Endodermal cell (in vitro differentiated cells): ENCODE results near the gene PLPP4. TPM values are rescaled to one million over a fixed set of nuclear protein-coding genes. Genes with fewer than 3 reads are reported as not detected.

Experiments used
- DNase-seq: peaks from one replicate; pipeline ENCODE4 v3.0.0-alpha.2; 2017
- H3K27ac ChIP-seq: 2 replicates; pipeline ENCODE4 v1.5.1; 2013; ENCODE audit warnings: mild to moderate bottlenecking, low read depth, low read length, moderate library complexity
- H3K27me3 ChIP-seq: 2 replicates; pipeline ENCODE4 v1.6.1; 2013; ENCODE audit warnings: mild to moderate bottlenecking, low read length, moderate library complexity; ENCODE audit not compliant: insufficient read depth, control insufficient read depth, poor library complexity, severe bottlenecking
- H3K36me3 ChIP-seq: 2 replicates; pipeline ENCODE4 v1.7.0; 2013; ENCODE audit warnings: mild to moderate bottlenecking, low read length, moderate library complexity; ENCODE audit not compliant: control insufficient read depth, insufficient read depth
- H3K4me1 ChIP-seq: one replicate; pipeline ENCODE4 v1.7.0; 2013; ENCODE audit warnings: low read length; ENCODE audit not compliant: control insufficient read depth, insufficient read depth
- H3K4me3 ChIP-seq: 2 replicates; pipeline ENCODE4 v1.5.1; 2013; ENCODE audit warnings: mild to moderate bottlenecking, low read length, moderate library complexity
- H3K9ac ChIP-seq: 2 replicates; pipeline ENCODE4 v1.6.1; 2013; ENCODE audit warnings: mild to moderate bottlenecking, low read length, moderate library complexity; ENCODE audit not compliant: poor library complexity, severe bottlenecking; ENCODE audit errors: extremely low read depth
- H3K9me3 ChIP-seq: 2 replicates; pipeline ENCODE4 v1.6.1; 2013; ENCODE audit warnings: mild to moderate bottlenecking, low read length, moderate library complexity; ENCODE audit not compliant: control insufficient read depth
- H3K27ac Mint-ChIP-seq: 2 replicates; pipeline ENCODE4 v1.8.0; 2020; ENCODE audit warnings: mixed read lengths
- H3K27me3 Mint-ChIP-seq: 2 replicates; pipeline ENCODE4 v1.8.0; 2021; ENCODE audit warnings: mild to moderate bottlenecking, mixed read lengths; ENCODE audit not compliant: insufficient read depth
- H3K36me3 Mint-ChIP-seq: 2 replicates; pipeline ENCODE4 v1.8.0; 2020; ENCODE audit warnings: low read depth, mixed read lengths
- H3K4me1 Mint-ChIP-seq: 2 replicates; pipeline ENCODE4 v1.8.0; 2020; ENCODE audit warnings: mixed read lengths
- H3K4me3 Mint-ChIP-seq: 2 replicates; pipeline ENCODE4 v1.8.0; 2020; ENCODE audit warnings: mild to moderate bottlenecking, moderate library complexity, mixed read lengths
- H3K9me3 Mint-ChIP-seq: 2 replicates; pipeline ENCODE4 v1.8.0; 2020; ENCODE audit warnings: mild to moderate bottlenecking, mixed read lengths
- CTCF ChIP-seq: fragments of 200-600 bp; sonication (generic); conservative IDR thresholded peaks from 2 replicates; pipeline ENCODE4 v1.5.0; 2021; ENCODE audit warnings: antibody characterized with exemption, mild to moderate bottlenecking
- WGBS, 2 experiments: methylation state at CpG; one replicate each; pipeline versions ENCODE4 v1.1.5 to v1.1.7; 2013; ENCODE audit warnings: missing lambda C conversion rate in 2 of 2, mixed read lengths in 1 of 2; ENCODE audit not compliant: insufficient coverage in 1 of 2, insufficient read length in 1 of 2; 5-methylcytosine and 5-hydroxymethylcytosine counted together
- total RNA-seq, 2 donors: library from RNA; stranded (reverse); fragmentation: NEBNext Ultra II Directional in 1 of 2; extraction: Animal tissue kit (Norgen Biotek cat#: 25700) in 1 of 2; gene quantifications; 2 replicates in 1 of 2; 3 replicates in 1 of 2; pipeline ENCODE4 v1.2.1, GENCODE V29; 2021

The PLPP4 gene
- total RNA-seq, 2 donors from 2014 or later: 8.7 to 14.4 TPM

GRCh38 chr10:120541984-120542383, 85.0 kb downstream of the PLPP4 start:
- Histone ChIP-seq H3K27me3 (no peaks in the 10 kb centered on the region), H3K4me3 (no peak overlapping the region), H3K36me3 (no peaks in the 10 kb centered on the region), H3K9ac (no peak overlapping the region), H3K27ac (no peak overlapping the region), H3K4me1 (peaks cover 7% of the 10 kb centered on the region), H3K9me3 (no peaks in the 10 kb centered on the region)
- no peaks in the 10 kb centered on the region for H3K9me3 Mint-ChIP-seq
- peaks cover 2% of the 10 kb centered on the region for H3K27me3 Mint-ChIP-seq
- no peak for DNase-seq
- H3K4me1 Mint-ChIP-seq: peaks cover 10% of the 10 kb centered on the region
- WGBS, 2 experiments: 78 to 83% methylated on average over 4 of the region's 4 CpGs
- no peak overlapping the region for H3K27ac Mint-ChIP-seq
- no peak for TF ChIP-seq CTCF
- peaks cover 2% of the 10 kb centered on the region for H3K36me3 Mint-ChIP-seq
- no peak overlapping the region for H3K4me3 Mint-ChIP-seq

- Histone ChIP-seq H3K27me3 (no peaks in the 10 kb centered on the region), H3K27ac (no peak overlapping the region), H3K9me3 (no peaks in the 10 kb centered on the region), H3K9ac (no peak overlapping the region), H3K4me1 (peaks cover 7% of the 10 kb centered on the region), H3K4me3 (no peak overlapping the region), H3K36me3 (no peaks in the 10 kb centered on the region)
- no peak for TF ChIP-seq CTCF
- no peak overlapping the region for H3K4me3 Mint-ChIP-seq
- H3K36me3 Mint-ChIP-seq: peaks cover 3% of the 10 kb centered on the region
- peaks cover 2% of the 10 kb centered on the region for H3K27me3 Mint-ChIP-seq
- DNase-seq: no peak
- H3K9me3 Mint-ChIP-seq: no peaks in the 10 kb centered on the region
- H3K27ac Mint-ChIP-seq: no peak overlapping the region
- peaks cover 10% of the 10 kb centered on the region for H3K4me1 Mint-ChIP-seq
- 73 to 81% methylated on average over 6 to 7 of the region's 7 CpGs for WGBS, 2 experiments
Observed at GRCh38 chr10:120542591-120542990, 85.6 kb downstream of the PLPP4 start.

- H3K27me3 Mint-ChIP-seq: peaks cover 2% of the 10 kb centered on the region
- no peak overlapping the region for H3K27ac ChIP-seq
- peaks cover 7% of the 10 kb centered on the region for H3K4me1 ChIP-seq
- 83 to 94% methylated on average over 2 of the region's 2 CpGs for WGBS, 2 experiments
- H3K27me3 ChIP-seq: no peaks in the 10 kb centered on the region
- H3K36me3 Mint-ChIP-seq: peaks cover 8% of the 10 kb centered on the region
- peaks cover 10% of the 10 kb centered on the region for H3K4me1 Mint-ChIP-seq
- no peaks in the 10 kb centered on the region for H3K36me3 ChIP-seq
- H3K9me3 ChIP-seq: peaks cover 4% of the 10 kb centered on the region
- H3K9ac ChIP-seq: no peak overlapping the region
- H3K9me3 Mint-ChIP-seq: peaks cover 6% of the 10 kb centered on the region
- no peak overlapping the region for H3K4me3 ChIP-seq
- TF ChIP-seq CTCF: no peak
- no peak overlapping the region for H3K27ac Mint-ChIP-seq
- no peak overlapping the region for H3K4me3 Mint-ChIP-seq
- no peak for DNase-seq
Observed at GRCh38 chr10:120543291-120543690, 86.3 kb downstream of the PLPP4 start.
